ENCODE measurements around the gene ADAMTS13.

DNA sequence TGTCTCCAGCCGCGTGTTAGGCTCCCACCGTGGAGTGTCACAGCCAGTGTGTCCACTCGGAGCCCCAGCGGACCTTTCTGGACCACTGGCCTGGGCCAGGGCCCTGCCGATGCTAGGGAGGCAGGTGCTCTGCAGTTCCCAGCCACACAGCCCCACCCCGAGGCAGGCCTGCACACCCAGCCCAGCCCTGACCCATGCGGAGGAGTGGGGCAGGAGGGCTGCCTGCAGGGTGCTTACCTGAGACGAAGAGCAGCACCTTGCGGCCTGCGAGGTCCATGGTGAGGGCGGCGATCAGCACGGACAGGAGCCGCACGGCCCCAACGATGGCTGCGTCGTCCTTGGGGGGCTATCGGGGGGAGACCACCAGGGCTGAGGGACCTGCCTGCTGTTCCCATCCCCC lies 51.6 kb downstream of the ADAMTS13 start:
- no peak for TF ChIP-seq CTCF (IDR thresholded peaks at IDR 0.05)
- TF ChIP-seq POLR2A (IDR thresholded peaks at IDR 0.05): no peak
